Kidney (tissue), 14 donors: ENCODE data around the gene SHE. TPM values are rescaled to one million over a fixed set of nuclear protein-coding genes. Genes with fewer than 3 reads are reported as not detected.

Experiments used
- DNase-seq, 5 donors: peaks; one replicate each; pipeline ENCODE4 v3.0.0-alpha.2; 2013 to 2020
- FAIRE-seq: peaks from 2 replicates; lab custom pipeline; 2012; peaks lifted over from hg19 to GRCh38; lab: Jason Lieb, UNC
- H3K27ac ChIP-seq, 2 donors: one replicate each; pipeline ENCODE4 v1.7.0; 2013; ENCODE audit warnings: low read depth in 2 of 2, low read length in 2 of 2, inconsistent platforms in 1 of 2
- H3K27me3 ChIP-seq: one replicate; pipeline ENCODE4 v1.7.1; 2013; ENCODE audit warnings: low read length, inconsistent platforms; ENCODE audit not compliant: control insufficient read depth, insufficient read depth
- H3K36me3 ChIP-seq, 3 donors: one replicate each; pipeline versions ENCODE4 v1.7.0 to v1.7.1; 2013; ENCODE audit warnings: low read length in 3 of 3, control low read depth in 1 of 3, inconsistent platforms in 1 of 3; ENCODE audit not compliant: insufficient read depth in 3 of 3, control insufficient read depth in 2 of 3
- H3K4me1 ChIP-seq, 3 donors: one replicate each; pipeline versions ENCODE4 v1.7.0 to v1.7.1; 2013; ENCODE audit warnings: low read length in 3 of 3, inconsistent platforms in 1 of 3, low read depth in 1 of 3; ENCODE audit not compliant: control insufficient read depth in 2 of 3, insufficient read depth in 2 of 3
- H3K4me3 ChIP-seq, 3 donors: one replicate each; pipeline versions ENCODE4 v1.7.0 to v1.8.1; 2013; ENCODE audit warnings: low read length in 3 of 3, control low read depth in 1 of 3, inconsistent platforms in 1 of 3
- H3K9ac ChIP-seq, 3 donors: one replicate each; pipeline versions ENCODE4 v1.7.0 to v1.7.1; 2013; ENCODE audit warnings: low read length in 3 of 3, control low read depth in 1 of 3, inconsistent platforms in 1 of 3
- H3K9me3 ChIP-seq, 3 donors: one replicate each; pipeline versions ENCODE4 v1.7.0 to v1.7.1; 2013; ENCODE audit warnings: low read length in 3 of 3, control low read depth in 1 of 3, inconsistent platforms in 1 of 3; ENCODE audit not compliant: control insufficient read depth in 2 of 3, insufficient read depth in 1 of 3
- CTCF ChIP-seq: IDR thresholded peaks from 3 replicates; pipeline ENCODE4 v1.5.1; 2012; ENCODE audit warnings: mild to moderate bottlenecking, moderate library complexity, borderline replicate concordance; ENCODE audit not compliant: insufficient read depth; ENCODE audit errors: extremely low read depth
- intact Hi-C: fragments of 100-400 bp; cut with DNase I; formaldehyde crosslinking; loops from one replicate; pipeline ENCODE4 v1.11.1; 2022
- polyA plus RNA-seq: library from polyadenylated mRNA; stranded (reverse); fragments of 350-450 nt; fragmentation: Illumina TruSeq; extraction: RNeasy Lipid Tissue Mini Kit (QIAGEN cat#74804); gene quantifications from one replicate; pipeline ENCODE4 v1.2.3, GENCODE V29; 2014; ENCODE audit warnings: low read depth, low replicate concordance; ENCODE audit not compliant: insufficient read depth
- total RNA-seq: library from RNA; stranded (reverse); fragmentation: NEBNext Ultra II Directional; extraction: Animal tissue kit (Norgen Biotek cat#: 25700); gene quantifications from one replicate; pipeline ENCODE4 v1.2.1, GENCODE V29; 2021
- donor health status: control.
- donor health status: control.
- donor health status: control.
- donor health status: control.
- donor health status: control.
- donor health status: DM: yes; HTN: yes; CAD: no.
- donor health status: Normal renal cell carcinoma (clear cell type).

The SHE gene
- total and polyA plus RNA-seq, 2 donors from 2014 or later: 7.6 to 18.1 TPM

GRCh38 chr1:154550070-154550469, 47.9 kb upstream of the SHE start:
- no peak for TF ChIP-seq CTCF
- FAIRE-seq: no peak
- H3K27ac ChIP-seq: no peak overlapping the region
- H3K4me3 ChIP-seq: no peak overlapping the region
- H3K9me3 ChIP-seq: no peaks in the 10 kb centered on the region
- H3K4me1 ChIP-seq: peaks cover 0 to 10% (median 5%) of the 10 kb centered on the region in 3 donors
- no peak for DNase-seq
- intact Hi-C loops: no loop called here
- H3K9ac ChIP-seq: no peak overlapping the region
- H3K36me3 ChIP-seq: peaks cover 13 to 61% (median 49%) of the 10 kb centered on the region in 3 donors
- no peaks in the 10 kb centered on the region for H3K27me3 ChIP-seq

DNA sequence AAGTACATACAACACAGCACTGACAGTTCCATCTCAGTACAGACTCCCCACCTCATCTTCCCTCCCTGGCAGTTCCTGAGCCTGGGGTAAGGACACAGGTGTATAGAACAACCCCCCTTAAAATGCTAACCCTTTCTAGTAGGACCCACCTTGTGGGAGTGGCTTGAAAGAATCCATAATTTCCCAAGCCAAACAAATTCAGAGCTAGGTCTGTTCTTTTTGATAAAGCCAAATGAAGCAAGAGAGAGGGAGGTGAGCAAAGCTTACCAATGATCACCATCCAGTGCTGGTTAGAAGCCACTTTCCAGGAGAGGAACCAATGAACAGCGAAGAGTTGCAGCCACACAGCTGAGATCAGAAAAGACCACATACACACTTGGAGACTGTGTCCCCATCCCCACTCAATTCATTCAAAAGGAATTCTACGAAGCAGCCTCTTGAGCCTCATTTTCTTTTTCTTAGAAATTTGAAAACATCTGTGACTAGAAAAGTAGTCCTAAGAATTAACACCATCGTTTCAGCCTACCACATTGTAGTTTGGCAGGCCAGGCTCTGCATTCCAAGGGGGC, 47.1 kb upstream of the SHE start:
- Histone ChIP-seq H3K27me3 (no peaks in the 10 kb centered on the region), H3K9me3 (no peaks in the 10 kb centered on the region), H3K4me1 (peaks cover 0 to 10% (median 5%) of the 10 kb centered on the region in 3 donors), H3K4me3 (no peak overlapping the region), H3K9ac (no peak overlapping the region), H3K27ac (no peak overlapping the region), H3K36me3 (peaks cover 13 to 53% (median 42%) of the 10 kb centered on the region in 3 donors)
- no peak for DNase-seq
- FAIRE-seq: no peak
- TF ChIP-seq CTCF: no peak
- intact Hi-C loops: loop anchor here (5.0 kb wide), 1 partner anchor 72 kb away; no protein-coding TSS in a partner anchor

- Histone ChIP-seq H3K9ac (no peak overlapping the region), H3K4me1 (peaks cover 0 to 10% (median 5%) of the 10 kb centered on the region in 3 donors), H3K27ac (peak overlapping the region; percentile 20 to 36), H3K9me3 (no peaks in the 10 kb centered on the region), H3K4me3 (no peak overlapping the region), H3K36me3 (peaks cover 6 to 41% (median 32%) of the 10 kb centered on the region in 3 donors), H3K27me3 (no peaks in the 10 kb centered on the region)
- intact Hi-C loops: loop anchor here (5.0 kb wide), 1 partner anchor 71 kb away; no protein-coding TSS in a partner anchor
- FAIRE-seq (no peak), DNase-seq (no peak)
- TF ChIP-seq CTCF: no peak
These were observed 45.8 kb upstream of the SHE start for GRCh38 chr1:154548028-154548427.
